HepG2 (cell line): ENCODE results near the gene TCF3. TPM values are rescaled to one million over a fixed set of nuclear protein-coding genes. Genes with fewer than 3 reads are reported as not detected.

Source experiments
- ATF4 ChIP-seq, 2 experiments: fragments of 450-650 bp in 1 of 2; sonication (generic) in 1 of 2; formaldehyde crosslinking; IDR thresholded peaks; 2 replicates each; pipeline versions ENCODE4 v1.5.0 to v1.8.0; 2020 to 2022; ENCODE audit warnings: mild to moderate bottlenecking in 1 of 2, missing genetic modification reagents in 1 of 2
- ETS1 ChIP-seq: sonication (generic); formaldehyde crosslinking; IDR thresholded peaks from 2 replicates; pipeline ENCODE4 v1.4.0; 2020; ENCODE audit warnings: missing genetic modification reagents
- FOXJ3 ChIP-seq: sonication (generic); formaldehyde crosslinking; IDR thresholded peaks from 2 replicates; pipeline ENCODE4 v1.4.0; 2020; ENCODE audit warnings: missing genetic modification reagents, mild to moderate bottlenecking, borderline replicate concordance
- MEIS1 ChIP-seq: sonication (generic); formaldehyde crosslinking; IDR thresholded peaks from 2 replicates; pipeline ENCODE4 v1.9.0; 2021; ENCODE audit warnings: mild to moderate bottlenecking, missing genetic modification reagents, moderate library complexity, borderline replicate concordance
- PAWR ChIP-seq: sonication (generic); formaldehyde crosslinking; IDR thresholded peaks from 2 replicates; pipeline ENCODE4 v1.4.0; 2020; ENCODE audit warnings: missing genetic modification reagents, mild to moderate bottlenecking, borderline replicate concordance
- POGK ChIP-seq: sonication (generic); formaldehyde crosslinking; conservative IDR thresholded peaks from 2 replicates; pipeline ENCODE4 v1.8.0; 2022; ENCODE audit warnings: mild to moderate bottlenecking, moderate library complexity, missing genetic modification reagents
- PRPF4 ChIP-seq: fragments of 200-400 bp; formaldehyde crosslinking; IDR thresholded peaks from 2 replicates; pipeline ENCODE4 v1.6.1; 2016; ENCODE audit warnings: low read length, low read depth; ENCODE audit not compliant: poor library complexity, severe bottlenecking
- SALL2 ChIP-seq: sonication (generic); formaldehyde crosslinking; IDR thresholded peaks from 2 replicates; pipeline ENCODE4 v1.8.1; 2023; ENCODE audit warnings: mild to moderate bottlenecking, missing genetic modification reagents, inconsistent platforms
- SMARCC2 ChIP-seq: fragments of 450-650 bp; IDR thresholded peaks from 2 replicates; pipeline ENCODE4 v1.6.1; 2017; ENCODE audit warnings: antibody characterized with exemption, mild to moderate bottlenecking
- SP140L ChIP-seq: sonication (generic); formaldehyde crosslinking; IDR thresholded peaks from 2 replicates; pipeline ENCODE4 v1.4.0; 2020; ENCODE audit warnings: missing genetic modification reagents, borderline replicate concordance
- TGIF2 ChIP-seq: IDR thresholded peaks from 2 replicates; pipeline ENCODE4 v1.6.1; 2016; ENCODE audit warnings: control low read depth, missing compliant biosample characterization
- TOPORS ChIP-seq: sonication (generic); formaldehyde crosslinking; IDR thresholded peaks from 2 replicates; pipeline ENCODE4 v1.8.0; 2023; ENCODE audit warnings: mild to moderate bottlenecking, missing genetic modification reagents
- TRAFD1 ChIP-seq: sonication (generic); formaldehyde crosslinking; IDR thresholded peaks from 2 replicates; pipeline ENCODE4 v1.5.1; 2020; ENCODE audit warnings: missing genetic modification reagents, mild to moderate bottlenecking, borderline replicate concordance
- YEATS4 ChIP-seq: sonication (generic); formaldehyde crosslinking; IDR thresholded peaks from 2 replicates; pipeline ENCODE4 v1.4.0; 2020; ENCODE audit warnings: missing genetic modification reagents, borderline replicate concordance
- ZBTB42 ChIP-seq: sonication (generic); formaldehyde crosslinking; IDR thresholded peaks from 2 replicates; pipeline ENCODE4 v1.5.0; 2020; ENCODE audit warnings: mild to moderate bottlenecking, missing genetic modification reagents
- ZFP41 ChIP-seq: sonication (generic); formaldehyde crosslinking; IDR thresholded peaks from 2 replicates; pipeline ENCODE4 v1.4.0; 2020; ENCODE audit warnings: mild to moderate bottlenecking, missing genetic modification reagents, borderline replicate concordance
- ZMAT3 ChIP-seq: sonication (generic); formaldehyde crosslinking; conservative IDR thresholded peaks from 2 replicates; pipeline ENCODE4 v1.7.0; 2021; ENCODE audit warnings: missing genetic modification reagents
- ZNF256 ChIP-seq: sonication (generic); formaldehyde crosslinking; conservative IDR thresholded peaks from 2 replicates; pipeline ENCODE4 v1.4.0; 2020; ENCODE audit warnings: missing genetic modification reagents
- ZNF354B ChIP-seq: sonication (generic); formaldehyde crosslinking; IDR thresholded peaks from 2 replicates; pipeline ENCODE4 v1.8.0; 2022; ENCODE audit warnings: mild to moderate bottlenecking, missing genetic modification reagents
- ZNF451 ChIP-seq: sonication (generic); formaldehyde crosslinking; IDR thresholded peaks from 2 replicates; pipeline ENCODE4 v1.5.0; 2020; ENCODE audit warnings: mild to moderate bottlenecking, missing genetic modification reagents
- ZNF570 ChIP-seq: sonication (generic); formaldehyde crosslinking; IDR thresholded peaks from 2 replicates; pipeline ENCODE4 v1.4.0; 2020; ENCODE audit warnings: mild to moderate bottlenecking, missing genetic modification reagents, borderline replicate concordance
- ZNF576 ChIP-seq: sonication (generic); formaldehyde crosslinking; IDR thresholded peaks from 2 replicates; pipeline ENCODE4 v1.4.0; 2020; ENCODE audit warnings: mild to moderate bottlenecking, missing genetic modification reagents
- ZNF780A ChIP-seq: sonication (generic); formaldehyde crosslinking; IDR thresholded peaks from 2 replicates; pipeline ENCODE4 v1.8.0; 2022; ENCODE audit warnings: mild to moderate bottlenecking, missing genetic modification reagents, moderate library complexity
- ZZZ3 ChIP-seq: sonication (generic); formaldehyde crosslinking; IDR thresholded peaks from 2 replicates; pipeline ENCODE4 v1.4.0; 2020; ENCODE audit warnings: missing genetic modification reagents, mild to moderate bottlenecking, borderline replicate concordance
- polyA plus RNA-seq, 8 experiments: library from polyadenylated mRNA; depleted of rRNA in 3 of 8; stranded (reverse) in 7 of 8; unstranded in 1 of 8; fragments of >200 nt; fragmentation: Illumina TruSeq in 4 of 8; extraction: Trizol in 4 of 8; gene quantifications; 2 replicates each; pipeline versions ENCODE4 v1.2.1 to v1.2.3, GENCODE V29; 2011 to 2016; ENCODE audit warnings: low read depth in 4 of 8, missing spikeins in 1 of 8, mixed read lengths in 1 of 8; ENCODE audit not compliant: insufficient read depth in 1 of 8
- total RNA-seq, 5 experiments: library from RNA; depleted of rRNA; stranded (reverse); fragments of >200 nt; fragmentation: Illumina TruSeq; extraction: Trizol; gene quantifications; 2 replicates each; pipeline ENCODE4 v1.2.3, GENCODE V29; 2016; ENCODE audit warnings: low read depth in 1 of 5

Gene TCF3
- total and polyA plus RNA-seq, 2 of the 13 experiments (the other 11 are each of a cell fraction or from before 2014, with no cell fraction given): 51.4 to 53.2 TPM

- TF ChIP-seq POGK (CRISPR knock-in tag) (no peak; the same call in 1 of the 2 replicates), ZNF570 (no peak), SMARCC2 (no peak), FOXJ3 (CRISPR knock-in tag) (no peak), TOPORS (CRISPR knock-in tag) (no peak; the same call in 1 of the 2 replicates), ZNF576 (CRISPR knock-in tag) (no peak), ZNF354B (CRISPR knock-in tag) (no peak), ZNF780A (CRISPR knock-in tag) (no peak), SP140L (CRISPR knock-in tag) (no peak), ETS1 (CRISPR knock-in tag) (no peak), TRAFD1 (CRISPR knock-in tag) (0 out of 2 replicates have a peak, but pooled peaks have one; percentile 10), MEIS1 (peak; percentile 69; the same call in 1 of the 2 replicates), ZNF451 (CRISPR knock-in tag) (peak; percentile 64; the same call in 1 of the 2 replicates), YEATS4 (peak; percentile 96), TGIF2 (CRISPR knock-in tag) (peak; percentile 57; the same call in 1 of the 2 replicates), ZMAT3 (CRISPR knock-in tag) (peak; percentile 67; the same call in 1 of the 2 replicates), ZNF256 (CRISPR knock-in tag) (no peak), PAWR (0 out of 2 replicates have a peak, but pooled peaks have one; percentile 80), PRPF4 (no peak), ZFP41 (0 out of 2 replicates have a peak, but pooled peaks have one; percentile 28), ZZZ3 (peak; percentile 63; the same call in 1 of the 2 replicates), SALL2 (CRISPR knock-in tag) (peak; percentile 80; the same call in 1 of the 2 replicates), ATF4 (CRISPR knock-in tag; IDR thresholded peaks at IDR 0.05) (no peak), ZBTB42 (CRISPR knock-in tag) (no peak)
These were observed 60.2 kb downstream of the TCF3 start (continued) for GRCh38 chr19:1592024-1592754.
